Stimulated activated naive CD4-positive, alpha-beta T cell treated with Interleukin-2 at 50 U/mL for 16 hours (primary cell): Measurements from ENCODE around the gene FAM219A.
A peak's percentile ranks its signal among the peaks of the same experiment; 100 is the strongest.

Source experiments
- DNase-seq: peaks from one replicate; lab custom pipeline; 2025; lab: John Stamatoyannopoulos, UW

Gene FAM219A

DNA sequence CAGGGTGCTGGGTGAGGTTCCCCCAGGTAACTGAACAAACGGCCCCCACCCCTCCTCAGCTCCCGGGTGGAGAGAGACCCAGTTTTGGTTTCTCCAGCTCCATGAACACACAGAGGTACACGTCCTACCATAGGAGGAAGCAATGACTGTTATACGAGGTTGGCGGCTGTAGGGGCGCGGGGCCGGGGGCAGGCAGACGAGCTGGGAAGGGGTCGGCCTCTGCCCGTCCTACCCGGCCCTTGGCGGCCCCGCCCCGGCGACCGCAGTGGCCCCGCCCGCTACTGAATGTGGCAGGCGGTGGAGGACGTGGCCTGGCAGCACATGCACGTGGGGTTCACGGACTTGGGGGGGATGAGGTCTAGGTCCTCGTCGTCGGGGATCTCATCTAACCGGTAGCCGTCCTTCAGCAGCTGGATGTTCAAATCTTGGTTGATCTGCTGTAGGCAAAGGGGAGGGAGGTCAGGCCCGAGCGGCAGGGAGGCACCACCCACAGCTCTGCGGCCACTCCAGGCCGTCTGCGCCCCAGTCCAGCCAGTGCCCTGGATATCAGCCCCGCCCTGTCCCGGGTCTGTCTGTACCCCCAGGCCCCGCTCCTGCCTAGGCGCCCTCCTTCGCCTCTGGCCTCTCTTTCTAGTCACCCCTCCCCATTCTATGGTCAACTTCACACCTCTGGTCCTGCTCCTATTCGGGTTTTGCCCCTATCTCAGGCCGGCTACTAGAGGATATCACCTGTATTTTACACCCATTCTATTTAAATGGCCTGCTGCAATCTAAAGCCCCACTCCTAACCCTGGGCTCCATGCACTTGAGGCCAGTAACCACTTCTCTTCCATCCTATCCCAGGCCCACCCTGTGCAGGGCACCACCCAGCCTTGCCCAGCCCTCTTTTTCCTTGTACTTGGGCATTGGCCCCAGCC is 57.4 kb downstream of the FAM219A start:
- no peak for DNase-seq

DNA sequence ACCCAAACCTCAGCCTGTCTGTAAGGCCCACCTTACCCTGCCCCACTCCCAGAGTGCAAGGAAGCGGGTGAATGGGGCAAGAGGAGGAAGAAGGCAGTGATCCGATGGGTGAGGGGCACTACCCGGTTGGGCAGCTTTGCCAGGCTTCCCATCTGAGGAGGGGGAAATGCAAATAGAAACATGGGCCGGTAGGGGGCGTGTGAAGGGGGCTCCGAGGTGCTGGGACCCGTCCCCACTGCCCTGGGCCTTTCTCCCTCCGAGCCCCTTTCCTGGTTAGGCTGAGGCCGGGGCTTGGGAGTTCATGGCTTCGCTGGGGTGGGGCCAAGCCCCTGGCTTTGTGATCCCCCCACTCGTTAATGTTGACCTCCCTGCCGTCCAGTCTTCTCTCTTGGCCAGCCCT is 58.1 kb downstream of the FAM219A start:
- DNase-seq: no peak

DNA sequence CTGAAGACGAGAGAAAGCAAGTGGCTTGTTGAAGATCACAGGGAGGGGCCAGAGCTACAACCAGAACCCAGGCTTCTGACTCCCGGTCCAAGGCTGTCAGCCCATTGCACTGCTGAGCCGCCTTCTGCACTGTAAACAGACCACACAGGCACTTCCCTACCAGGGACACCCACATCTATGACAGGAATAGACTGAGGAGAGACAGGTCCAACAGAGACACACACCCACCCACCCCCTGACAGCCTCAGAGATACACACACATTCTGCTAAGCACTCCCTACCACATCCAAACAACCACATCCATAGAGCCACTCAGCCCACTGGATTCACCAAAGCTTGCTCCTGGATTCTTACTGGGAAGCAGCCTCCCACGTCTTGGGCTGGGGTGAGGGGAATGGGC is 58.6 kb downstream of the FAM219A start:
- no peak for DNase-seq

DNA sequence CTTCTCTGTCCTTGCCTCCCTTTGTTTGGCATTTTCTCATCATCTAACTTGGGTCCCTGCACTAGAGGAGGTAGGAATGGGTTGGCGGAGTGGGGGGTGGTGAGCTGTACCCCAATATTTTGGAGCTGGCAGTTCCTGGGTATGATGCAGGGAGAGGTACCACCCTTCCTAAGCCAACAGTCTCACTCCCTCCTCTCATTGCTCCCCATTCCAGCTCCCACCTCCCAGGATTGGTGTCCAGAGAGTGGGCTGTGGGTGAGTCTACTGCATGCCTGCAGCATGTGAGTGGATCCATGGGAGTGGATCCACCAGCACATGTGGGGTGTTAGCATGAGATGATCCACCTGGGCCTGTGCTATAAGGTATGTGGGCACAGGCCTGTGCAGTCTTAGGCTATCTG is 59.5 kb downstream of the FAM219A start:
- no peak for DNase-seq

DNA sequence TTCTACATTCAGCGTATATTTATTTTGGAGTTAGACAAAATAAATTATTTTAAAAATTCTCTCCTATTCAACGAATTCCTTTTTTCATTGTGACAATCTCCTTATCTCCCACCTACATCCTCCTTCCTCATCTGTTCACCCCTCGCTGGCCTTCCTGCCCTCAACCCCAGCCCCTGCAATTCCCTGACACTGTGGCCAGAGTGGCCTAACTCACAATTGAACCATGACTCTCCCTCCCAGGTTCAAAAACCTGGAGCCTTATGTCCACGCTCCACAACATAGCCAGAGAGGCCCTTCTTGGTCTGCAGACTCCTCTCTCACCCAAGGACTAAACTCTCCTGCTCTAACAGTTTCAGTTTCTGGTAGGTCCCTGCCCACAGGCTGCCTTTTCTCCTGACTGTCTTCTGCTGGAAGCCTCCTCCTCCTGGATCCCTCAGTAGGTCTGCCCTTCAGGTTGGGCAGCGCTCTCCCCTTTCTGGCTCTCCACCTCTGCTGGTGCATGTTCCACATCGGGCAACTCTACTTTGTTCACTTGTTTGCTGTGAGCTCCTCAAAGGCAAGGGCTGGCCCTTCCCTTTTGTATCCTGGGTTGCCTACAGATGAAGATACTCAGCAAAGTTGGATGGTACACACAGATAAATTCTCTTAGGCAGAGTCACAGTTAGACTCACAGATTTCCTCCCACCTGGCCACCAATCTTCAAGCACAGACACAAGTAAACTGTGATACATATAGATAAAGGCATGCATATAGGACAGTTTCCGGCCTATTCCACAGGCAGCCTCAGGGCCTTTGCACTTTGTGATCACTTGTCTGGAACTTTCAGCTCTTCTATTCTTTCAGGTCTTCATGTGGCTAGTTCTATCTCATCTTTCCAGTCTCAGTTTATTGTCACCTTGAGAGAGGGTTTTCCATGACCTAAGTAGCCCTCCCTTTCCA is 61.8 kb downstream of the FAM219A start:
- no peak for DNase-seq

DNA sequence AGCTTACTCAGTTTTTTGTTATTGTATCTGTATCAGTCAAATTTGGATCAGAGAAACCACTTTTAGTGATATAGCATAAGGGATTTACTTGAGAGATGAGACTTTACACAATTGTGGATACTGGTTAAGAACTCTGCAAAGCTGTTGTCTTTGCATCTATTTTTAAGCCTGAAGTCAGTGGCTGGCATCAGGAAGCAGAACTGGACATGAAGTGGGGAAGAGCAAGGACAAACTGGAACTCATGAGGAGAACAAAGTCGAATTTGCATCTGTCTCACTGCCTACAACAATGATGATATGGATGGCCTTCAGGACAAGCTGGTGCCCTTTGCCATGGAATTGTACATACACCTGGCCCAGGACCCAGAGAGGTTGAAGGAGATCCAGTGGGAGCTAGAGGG is 65.9 kb downstream of the FAM219A start:
- DNase-seq: no peak

DNA sequence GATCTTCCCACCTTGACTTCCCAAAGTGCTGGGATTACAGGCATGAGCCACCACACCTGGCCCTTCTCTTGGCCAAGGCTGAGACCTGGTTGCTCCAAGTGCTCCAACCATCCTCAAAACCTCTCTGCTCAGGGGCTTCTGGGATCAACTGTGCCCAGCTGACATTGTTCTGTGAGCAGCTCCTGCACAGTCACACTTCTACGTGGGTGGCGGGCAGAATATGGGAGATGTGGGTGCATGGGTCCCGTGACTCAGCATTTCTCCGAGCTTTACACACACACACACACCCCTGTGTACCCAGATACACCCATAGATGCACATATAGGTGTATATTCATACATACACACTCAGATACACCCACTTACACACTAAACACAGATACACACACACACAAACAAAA is 71.1 kb downstream of the FAM219A start:
- no peak for DNase-seq

DNA sequence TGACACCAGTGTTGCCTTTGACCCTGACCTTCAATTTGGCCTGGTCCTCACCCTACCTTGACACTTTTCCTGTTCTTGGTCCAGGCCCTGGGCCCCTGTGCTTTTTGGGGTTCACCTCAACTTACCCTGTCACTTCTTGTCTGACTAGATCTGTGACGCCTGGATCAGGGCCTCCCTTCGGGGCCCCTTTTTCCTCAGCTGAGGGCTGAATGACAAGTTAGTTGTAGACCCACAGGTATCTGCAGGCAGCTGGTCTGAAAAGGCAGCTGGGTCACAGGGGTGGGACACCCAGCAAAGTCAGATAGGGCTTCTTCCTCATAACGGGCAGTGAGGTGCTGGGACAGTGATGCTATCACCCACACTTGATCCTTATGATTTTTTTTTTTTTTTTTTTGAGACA is 71.7 kb downstream of the FAM219A start:
- DNase-seq: no peak

DNA sequence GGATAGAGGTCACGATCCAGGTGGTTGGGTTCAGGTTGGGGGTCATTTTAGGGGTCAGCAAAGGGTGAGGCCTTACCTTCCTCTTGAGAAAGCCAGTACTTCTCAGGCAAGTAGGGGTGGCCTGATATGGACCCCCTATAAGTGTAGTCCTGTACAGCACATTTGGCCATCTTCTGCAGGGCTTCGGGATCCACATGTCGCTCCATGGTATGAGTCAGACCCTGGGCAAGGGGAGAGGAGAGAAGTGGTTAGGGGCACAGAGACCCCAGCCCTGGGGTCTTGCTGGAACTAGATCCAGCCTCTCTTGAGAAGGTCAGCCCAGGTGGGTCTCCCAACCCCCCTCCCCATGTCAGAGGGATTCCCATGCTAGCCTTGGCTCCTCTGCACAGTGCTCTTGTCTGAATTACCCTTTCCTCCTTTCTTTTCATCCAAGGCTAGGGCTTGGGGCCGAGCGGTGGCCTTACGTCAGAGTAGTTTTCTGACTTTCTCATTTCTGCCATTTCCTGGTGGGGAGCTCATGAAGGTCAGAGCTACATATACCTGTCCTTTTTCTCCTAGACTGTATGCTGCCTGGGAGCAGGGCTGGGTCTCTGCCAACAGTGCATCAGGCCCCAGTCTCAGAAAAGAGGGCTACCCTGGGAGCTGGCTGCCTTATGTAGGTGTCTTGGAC is 72.7 kb downstream of the FAM219A start:
- DNase-seq: no peak

DNA sequence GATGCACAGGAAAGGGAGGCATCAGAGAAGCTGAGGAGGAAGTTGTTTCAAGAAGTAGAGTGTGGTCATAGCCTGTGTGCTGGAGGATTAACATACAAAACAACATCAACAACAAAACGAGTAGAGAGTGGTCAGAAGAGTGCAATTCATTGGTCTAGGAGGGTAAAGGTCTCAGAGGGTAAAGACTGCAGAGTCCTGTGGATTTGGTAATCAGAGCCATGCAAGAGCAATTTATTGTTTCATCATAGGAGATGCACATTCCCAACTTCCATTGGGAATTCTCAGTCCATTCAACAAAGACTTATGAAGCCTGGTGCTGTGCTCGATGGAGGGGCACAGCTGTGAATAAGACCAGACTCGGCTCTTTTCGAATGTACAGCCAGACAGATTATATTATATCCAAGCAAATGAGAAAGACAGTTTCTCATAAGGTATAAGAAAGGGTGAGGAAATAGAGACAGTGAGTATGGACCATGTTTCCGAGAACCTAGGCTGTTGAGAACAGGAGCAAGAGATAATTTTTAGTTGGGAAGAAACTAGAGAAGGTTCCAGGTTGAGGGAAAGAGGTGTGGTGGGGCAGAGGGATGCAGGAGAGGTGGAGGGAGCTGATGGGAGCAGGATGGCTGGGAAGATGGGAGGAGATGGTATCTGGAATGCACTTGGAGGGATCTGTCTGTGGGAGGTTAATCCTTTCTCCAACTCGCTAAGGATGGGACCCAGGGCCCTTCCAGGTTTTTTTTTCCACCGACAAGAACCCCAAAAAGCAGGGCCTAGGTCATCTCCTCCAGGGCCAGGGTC is 73.8 kb downstream of the FAM219A start:
- DNase-seq: no peak

DNA sequence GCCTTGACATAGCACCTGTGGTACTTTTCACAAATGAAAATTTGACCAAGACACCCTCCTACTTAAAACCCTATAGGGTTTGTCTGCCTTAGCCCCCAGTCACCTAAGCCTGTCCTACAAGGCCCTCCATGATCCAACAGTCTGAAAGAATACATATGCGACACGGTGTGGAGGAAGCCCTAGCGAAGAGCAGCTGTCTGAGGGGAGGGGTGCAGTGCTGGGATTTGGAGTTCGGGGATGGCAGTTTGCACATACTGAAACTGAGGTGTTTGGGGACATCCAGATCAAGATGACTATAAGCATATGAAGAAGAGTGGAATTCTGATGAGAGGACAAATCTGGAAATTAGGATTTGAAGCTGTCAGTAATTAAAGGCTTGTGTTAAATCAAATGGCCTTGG is 74.5 kb downstream of the FAM219A start:
- no peak for DNase-seq

DNA sequence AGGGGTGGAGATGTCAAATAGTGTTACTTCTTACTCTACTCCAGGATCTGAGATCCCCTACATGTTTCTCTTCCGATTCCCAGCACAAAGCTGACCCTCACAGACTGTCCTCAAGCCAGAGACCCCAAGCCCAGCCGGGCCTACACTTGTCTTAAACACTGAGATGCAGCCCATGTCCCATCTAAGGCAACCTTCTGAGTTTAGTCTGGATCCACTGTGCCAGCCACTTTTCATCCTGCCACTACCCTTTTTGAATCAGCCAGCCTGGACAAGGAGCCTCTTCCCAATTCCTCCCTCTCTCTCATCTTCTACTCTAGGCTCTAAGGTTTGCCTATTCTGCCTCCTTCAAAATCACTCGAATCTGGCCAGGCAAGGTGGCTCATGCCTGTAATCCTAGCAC is 75.5 kb downstream of the FAM219A start:
- DNase-seq: no peak

DNA sequence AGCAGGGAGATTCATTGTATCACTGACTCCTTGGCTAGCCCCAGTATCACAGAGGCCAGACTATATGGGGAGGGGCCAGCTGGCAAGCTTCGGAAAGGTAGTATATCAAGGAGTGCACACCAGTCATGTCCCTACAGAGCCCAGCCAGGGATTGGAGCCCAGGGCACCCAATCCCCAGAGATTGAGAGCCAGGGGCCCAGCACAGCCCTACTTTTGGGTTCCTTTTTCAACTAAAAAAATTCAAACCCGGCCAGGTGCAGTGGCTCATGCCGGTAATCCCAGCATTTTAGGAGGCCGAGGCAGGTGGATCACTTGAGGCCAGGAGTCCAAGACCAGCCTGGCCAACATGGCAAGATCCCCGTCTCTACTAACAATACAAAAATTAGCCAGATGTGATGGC is 76.3 kb downstream of the FAM219A start:
- no peak for DNase-seq

DNA sequence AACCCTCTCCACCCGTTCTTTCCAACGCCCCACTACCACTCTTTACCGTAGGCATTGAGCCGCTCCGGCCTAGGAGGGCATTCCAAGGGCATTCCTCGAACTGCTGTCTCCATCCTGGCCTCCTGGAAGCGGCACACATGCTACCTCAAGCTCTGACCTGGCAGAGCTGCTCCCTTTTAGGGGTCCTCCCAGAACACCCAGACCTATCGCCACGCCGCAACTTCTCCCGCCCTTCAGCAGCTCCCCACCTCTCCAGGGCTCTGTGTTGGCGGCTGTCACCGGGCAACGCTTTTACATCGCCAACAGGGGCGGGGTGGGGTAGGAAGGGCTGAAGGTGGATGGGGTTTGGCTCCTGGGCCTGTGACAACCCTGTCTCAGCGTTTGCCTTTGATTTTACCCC is 77.0 kb downstream of the FAM219A start:
- DNase-seq: no peak

DNA sequence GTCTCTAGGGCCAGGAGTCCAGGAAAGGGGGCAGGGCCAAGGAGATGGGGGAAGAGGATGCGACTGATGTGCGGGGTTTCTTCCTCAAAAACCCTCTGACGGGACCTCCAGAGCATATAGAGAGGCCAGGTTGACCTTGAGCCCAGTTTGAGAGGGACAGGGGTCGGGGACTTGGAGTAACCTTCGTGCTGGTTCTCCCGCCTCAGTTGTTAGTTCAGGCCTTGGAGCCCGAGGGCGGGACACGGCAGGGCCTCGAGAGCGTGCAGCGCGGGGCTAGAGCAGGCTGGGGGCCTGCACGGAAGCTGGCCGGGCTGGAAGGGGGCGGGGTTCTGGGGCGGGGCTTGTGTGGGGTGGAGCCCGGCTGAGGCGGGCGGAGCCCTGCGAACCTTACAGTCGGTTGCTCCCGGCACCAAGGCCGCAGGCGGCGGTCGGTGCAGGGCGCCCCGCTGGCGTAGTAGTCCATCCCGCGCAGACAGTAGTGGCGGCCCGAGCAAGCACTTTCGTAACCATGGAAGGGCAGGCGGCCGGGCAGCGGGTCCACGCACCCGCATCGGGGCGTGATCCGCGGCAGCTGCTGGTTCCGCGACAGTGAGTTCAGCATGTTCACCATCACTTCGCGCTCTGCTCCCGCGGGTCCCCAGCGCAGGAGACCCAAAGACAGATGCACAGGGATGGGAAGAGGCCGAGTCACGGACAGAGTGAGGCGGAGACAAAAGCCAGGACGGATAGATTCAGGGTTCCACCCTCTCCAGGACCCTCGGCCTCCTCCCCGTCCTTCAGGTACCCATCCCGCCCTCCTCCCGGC is 77.7 kb downstream of the FAM219A start:
- DNase-seq: peak; percentile 79

DNA sequence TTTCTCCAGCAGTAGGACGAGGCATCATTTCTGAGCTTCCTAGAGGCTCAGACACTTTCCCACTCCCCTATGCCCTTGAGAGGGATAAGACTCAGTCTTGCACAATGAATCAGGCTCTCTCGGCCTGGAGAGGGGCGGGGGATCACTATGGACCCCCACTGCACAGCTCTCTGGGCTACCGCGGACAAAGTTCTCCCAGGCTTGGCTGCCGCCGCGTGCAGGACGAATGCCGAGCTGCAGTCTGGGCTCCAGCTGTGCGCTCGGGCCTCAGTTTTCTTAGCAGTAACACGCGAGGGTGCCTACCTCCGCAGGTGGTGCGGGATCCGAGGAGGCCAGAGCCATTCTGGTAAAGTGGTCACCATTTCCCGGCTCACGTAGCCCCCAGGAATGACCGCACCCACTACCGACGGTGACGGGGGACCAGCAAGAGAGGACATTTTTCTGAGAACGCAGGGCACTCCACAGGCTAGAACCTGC is 78.3 kb downstream of the FAM219A start:
- DNase-seq: no peak

DNA sequence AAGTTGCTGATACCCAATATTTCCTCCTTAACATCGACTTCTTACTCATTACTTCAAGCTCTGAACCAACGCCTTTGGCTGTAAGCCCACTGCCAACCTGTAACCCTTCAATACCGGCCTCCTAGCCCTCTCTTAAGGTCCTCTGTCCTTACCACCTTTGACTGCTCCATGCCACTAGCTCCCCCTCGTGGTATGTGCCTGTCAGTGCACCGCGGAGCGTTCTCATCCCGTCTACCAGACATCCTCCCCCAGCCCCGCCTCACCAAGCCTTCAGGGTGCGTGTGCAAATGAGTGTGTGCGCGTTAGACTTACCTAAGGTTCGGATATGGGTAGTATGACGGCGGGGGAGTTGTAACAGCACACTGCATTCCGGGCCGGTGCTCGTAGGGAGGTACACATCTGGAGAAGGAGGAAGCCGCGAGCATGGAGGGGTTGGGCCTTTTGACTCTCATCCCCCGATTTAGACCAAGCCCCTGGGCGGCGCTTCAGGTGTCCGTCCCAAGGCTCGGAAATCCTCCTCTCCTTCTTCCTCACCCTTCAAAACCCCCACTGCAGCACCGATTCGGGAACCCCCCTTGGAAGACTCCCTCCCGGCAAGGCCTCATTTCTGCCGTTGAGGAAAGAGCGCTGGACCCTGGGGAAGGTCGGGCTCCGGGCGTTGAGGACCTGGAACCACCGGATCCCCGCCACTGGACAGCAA is 78.9 kb downstream of the FAM219A start:
- DNase-seq: peak; percentile 87

DNA sequence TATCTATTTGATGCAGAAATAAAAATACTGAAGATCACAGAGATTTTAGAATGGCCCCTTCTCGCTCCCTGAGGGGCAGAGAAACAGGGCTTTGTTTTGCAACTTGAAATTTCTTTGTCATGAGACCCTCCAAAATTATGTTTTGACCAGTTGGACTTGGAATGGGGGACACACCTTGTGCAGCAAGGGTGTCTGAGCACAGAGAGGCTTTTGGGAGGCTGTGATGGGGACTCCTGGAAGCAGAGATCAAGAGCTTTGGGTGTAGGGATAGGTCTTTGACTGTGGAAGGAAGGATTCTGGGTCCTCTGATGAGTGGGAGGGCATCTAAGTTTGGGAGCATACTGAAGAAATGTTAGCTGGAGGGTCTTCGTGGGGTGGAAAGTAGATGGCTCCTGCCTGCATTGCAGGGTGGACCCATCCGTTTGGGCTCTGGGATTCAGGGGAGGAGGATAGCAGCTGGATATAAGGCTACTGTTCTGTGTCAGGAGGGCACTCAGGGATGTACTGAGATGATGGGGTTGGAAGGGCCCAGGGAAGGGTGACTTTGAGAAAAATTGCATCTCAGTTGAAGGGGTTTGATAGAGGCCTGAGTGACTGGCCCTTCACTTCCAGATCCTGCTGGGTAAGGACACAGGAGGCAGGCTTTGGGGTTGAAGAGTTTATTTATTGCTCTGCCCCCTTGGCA is 79.9 kb downstream of the FAM219A start:
- DNase-seq: no peak

DNA sequence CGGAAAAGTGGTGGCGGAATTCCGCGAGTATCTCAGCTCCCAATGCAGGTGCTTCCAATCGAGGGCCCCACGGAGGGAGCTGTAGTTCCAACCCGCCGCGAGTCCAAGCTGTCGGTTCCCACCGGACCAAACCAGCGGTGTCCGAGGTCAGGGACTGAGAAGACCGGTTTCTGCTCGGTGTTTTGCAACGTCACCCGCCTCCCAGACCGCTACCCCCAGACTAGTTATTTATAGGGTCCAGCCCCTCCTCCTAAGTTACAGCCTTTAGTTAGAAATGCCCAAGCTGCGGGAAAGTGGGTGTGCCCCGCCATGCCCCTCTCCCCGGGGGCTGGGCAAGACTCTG is 81.0 kb downstream of the FAM219A start:
- no peak for DNase-seq
